Ovary (tissue), 3 donors: ENCODE measurements around the gene BEND7.

Experiments
- EP300 ChIP-seq: sonication (generic); formaldehyde crosslinking; IDR thresholded peaks from one replicate; pipeline ENCODE4 v1.6.1; 2017; ENCODE audit warnings: antibody characterized with exemption
- POLR2A ChIP-seq: fragments of 450-650 bp; IDR thresholded peaks from one replicate; pipeline ENCODE4 v1.6.1; 2017; ENCODE audit warnings: antibody characterized with exemption, mild to moderate bottlenecking, moderate library complexity
- TF ChIP-seq, protein P1 (sequence below), 3 donors: fragments of 450-650 bp in 2 of 3; fragments of 200-600 bp in 1 of 3; IDR thresholded peaks; one replicate each; pipeline versions ENCODE4 v1.5.1 to v1.8.0; 2016 to 2022; ENCODE audit warnings: antibody characterized with exemption in 3 of 3, mild to moderate bottlenecking in 1 of 3
- donor health status: DM: no; HTN: no; CAD: no.

GRCh38 chr10:13496931-13497330, 31.9 kb downstream of the BEND7 start:
- TF ChIP-seq, protein P1, sequence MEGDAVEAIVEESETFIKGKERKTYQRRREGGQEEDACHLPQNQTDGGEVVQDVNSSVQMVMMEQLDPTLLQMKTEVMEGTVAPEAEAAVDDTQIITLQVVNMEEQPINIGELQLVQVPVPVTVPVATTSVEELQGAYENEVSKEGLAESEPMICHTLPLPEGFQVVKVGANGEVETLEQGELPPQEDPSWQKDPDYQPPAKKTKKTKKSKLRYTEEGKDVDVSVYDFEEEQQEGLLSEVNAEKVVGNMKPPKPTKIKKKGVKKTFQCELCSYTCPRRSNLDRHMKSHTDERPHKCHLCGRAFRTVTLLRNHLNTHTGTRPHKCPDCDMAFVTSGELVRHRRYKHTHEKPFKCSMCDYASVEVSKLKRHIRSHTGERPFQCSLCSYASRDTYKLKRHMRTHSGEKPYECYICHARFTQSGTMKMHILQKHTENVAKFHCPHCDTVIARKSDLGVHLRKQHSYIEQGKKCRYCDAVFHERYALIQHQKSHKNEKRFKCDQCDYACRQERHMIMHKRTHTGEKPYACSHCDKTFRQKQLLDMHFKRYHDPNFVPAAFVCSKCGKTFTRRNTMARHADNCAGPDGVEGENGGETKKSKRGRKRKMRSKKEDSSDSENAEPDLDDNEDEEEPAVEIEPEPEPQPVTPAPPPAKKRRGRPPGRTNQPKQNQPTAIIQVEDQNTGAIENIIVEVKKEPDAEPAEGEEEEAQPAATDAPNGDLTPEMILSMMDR (IDR thresholded peaks at IDR 0.05): no peak
- TF ChIP-seq POLR2A: no peak
- TF ChIP-seq EP300: no peak
